T-helper 2 cell treated with Interferon-gamma antibody and Interleukin-4, amounts not matched to agents 5 μg/mL and 100 μg/mL, for 36 hours (primary cell): ENCODE measurements around the gene R3HDM4.
"Not testable (repeated sequence)": the region's sequence is repeated elsewhere in the genome, so short reads cannot be mapped to it uniquely, and the experiment has no call there.

Experiments
- DNase-seq: peaks from one replicate; pipeline ENCODE4 v3.0.0; 2021; ENCODE audit warnings: low spot score
- H3K27ac Mint-ChIP-seq: one replicate; pipeline ENCODE4 v1.8.0; 2021; ENCODE audit warnings: mild to moderate bottlenecking, mixed read lengths
- H3K27me3 Mint-ChIP-seq: one replicate; pipeline ENCODE4 v1.8.0; 2021; ENCODE audit warnings: low read depth, mixed read lengths
- H3K36me3 Mint-ChIP-seq: one replicate; pipeline ENCODE4 v1.8.0; 2021; ENCODE audit warnings: low read depth, mixed read lengths
- H3K4me1 Mint-ChIP-seq: one replicate; pipeline ENCODE4 v1.8.0; 2021; ENCODE audit warnings: low read depth, mixed read lengths
- H3K4me3 Mint-ChIP-seq: one replicate; pipeline ENCODE4 v1.8.0; 2022; ENCODE audit warnings: mild to moderate bottlenecking, moderate library complexity, mixed read lengths
- H3K9me3 Mint-ChIP-seq: one replicate; pipeline ENCODE4 v1.8.0; 2021; ENCODE audit warnings: mixed read lengths

Gene R3HDM4

GRCh38 chr19:901216-902092 lies 11.6 kb downstream of the R3HDM4 start:
- peaks cover 14% of the 10 kb centered on the region for H3K36me3 Mint-ChIP-seq

GRCh38 chr19:900302-901111 lies 12.5 kb downstream of the R3HDM4 start:
- H3K4me3 Mint-ChIP-seq = no peak overlapping the region
- peaks cover 2% of the 10 kb centered on the region for H3K4me1 Mint-ChIP-seq
- H3K36me3 Mint-ChIP-seq = peaks cover 17% of the 10 kb centered on the region
- no peaks in the 10 kb centered on the region for H3K27me3 Mint-ChIP-seq
- H3K9me3 Mint-ChIP-seq = no peaks in the 10 kb centered on the region
- no peak for DNase-seq
- peak overlapping the region; percentile 41 for H3K27ac Mint-ChIP-seq

More at GRCh38 chr19:901216-902092, 11.6 kb downstream of the R3HDM4 start:
- H3K9me3 Mint-ChIP-seq = no peaks in the 10 kb centered on the region
- H3K4me3 Mint-ChIP-seq = no peak overlapping the region
- H3K4me1 Mint-ChIP-seq = peaks cover 4% of the 10 kb centered on the region
- no peaks in the 10 kb centered on the region for H3K27me3 Mint-ChIP-seq
- no peak overlapping the region for H3K27ac Mint-ChIP-seq
- no peak for DNase-seq

- peaks cover 2% of the 10 kb centered on the region for H3K4me1 Mint-ChIP-seq
- H3K27me3 Mint-ChIP-seq = no peaks in the 10 kb centered on the region
- H3K36me3 Mint-ChIP-seq = peaks cover 17% of the 10 kb centered on the region
- no peaks in the 10 kb centered on the region for H3K9me3 Mint-ChIP-seq
- DNase-seq = no peak
- H3K4me3 Mint-ChIP-seq = no peak overlapping the region
- H3K27ac Mint-ChIP-seq = peak overlapping the region; percentile 41
These were observed 13.0 kb downstream of the R3HDM4 start for GRCh38 chr19:900043-900301.

- Mint-ChIP-seq H3K4me3 (no peak overlapping the region), H3K27ac (no peak overlapping the region), H3K36me3 (peaks cover 17% of the 10 kb centered on the region), H3K4me1 (peaks cover 2% of the 10 kb centered on the region), H3K27me3 (no peaks in the 10 kb centered on the region), H3K9me3 (no peaks in the 10 kb centered on the region)
- DNase-seq = no peak
These were observed 13.5 kb downstream of the R3HDM4 start for GRCh38 chr19:899336-900042.

- no peak overlapping the region for H3K4me3 Mint-ChIP-seq
- H3K27ac Mint-ChIP-seq = no peak overlapping the region
- H3K36me3 Mint-ChIP-seq = peaks cover 17% of the 10 kb centered on the region
- H3K9me3 Mint-ChIP-seq = no peaks in the 10 kb centered on the region
- peaks cover 2% of the 10 kb centered on the region for H3K4me1 Mint-ChIP-seq
- no peaks in the 10 kb centered on the region for H3K27me3 Mint-ChIP-seq
- no peak for DNase-seq
These were observed 14.4 kb downstream of the R3HDM4 start for GRCh38 chr19:898663-899062.

- Mint-ChIP-seq H3K4me1 (peaks cover 8% of the 10 kb centered on the region), H3K27me3 (peaks cover 3% of the 10 kb centered on the region), H3K4me3 (no peak overlapping the region), H3K9me3 (no peaks in the 10 kb centered on the region), H3K27ac (no peak overlapping the region), H3K36me3 (peaks cover 21% of the 10 kb centered on the region)
- DNase-seq = no peak
These were observed 15.5 kb downstream of the R3HDM4 start for GRCh38 chr19:897442-898039.

- H3K27ac Mint-ChIP-seq = no peak overlapping the region
- H3K4me1 Mint-ChIP-seq = peaks cover 8% of the 10 kb centered on the region
- no peak overlapping the region for H3K4me3 Mint-ChIP-seq
- DNase-seq = no peak
- peaks cover 3% of the 10 kb centered on the region for H3K27me3 Mint-ChIP-seq
- H3K9me3 Mint-ChIP-seq = no peaks in the 10 kb centered on the region
- peaks cover 21% of the 10 kb centered on the region for H3K36me3 Mint-ChIP-seq
These were observed 16.0 kb downstream of the R3HDM4 start for GRCh38 chr19:896999-897398.

GRCh38 chr19:896434-896833 lies 16.6 kb downstream of the R3HDM4 start:
- peaks cover 3% of the 10 kb centered on the region for H3K27me3 Mint-ChIP-seq
- peaks cover 8% of the 10 kb centered on the region for H3K4me1 Mint-ChIP-seq
- H3K27ac Mint-ChIP-seq = no peak overlapping the region
- H3K9me3 Mint-ChIP-seq = no peaks in the 10 kb centered on the region
- no peak for DNase-seq
- H3K36me3 Mint-ChIP-seq = peaks cover 21% of the 10 kb centered on the region
- H3K4me3 Mint-ChIP-seq = no peak overlapping the region

- Mint-ChIP-seq H3K27me3 (peaks cover 3% of the 10 kb centered on the region), H3K4me1 (peaks cover 12% of the 10 kb centered on the region), H3K4me3 (peak within 1 kb of the TSS; percentile 90), H3K36me3 (peaks cover 26% of the 10 kb centered on the region), H3K27ac (peak within 1 kb of the TSS; percentile 99), H3K9me3 (no peaks in the 10 kb centered on the region)
- DNase-seq = peak; percentile 88
These were observed 19.9 kb downstream of the R3HDM4 start, which contains the start of the genes MED16 and RNU6-9 for GRCh38 chr19:892894-893689. Gene MED16 (minus strand): TSS chr19:893187. CDS start chr19:891131, 2,056 bp downstream. Gene RNU6-9 (plus strand): TSS chr19:893484.

GRCh38 chr19:892243-892893 lies 20.7 kb downstream of the R3HDM4 start:
- no peaks in the 10 kb centered on the region for H3K9me3 Mint-ChIP-seq
- H3K27me3 Mint-ChIP-seq = peaks cover 3% of the 10 kb centered on the region
- peak overlapping the region; percentile 84 for H3K27ac Mint-ChIP-seq
- H3K4me3 Mint-ChIP-seq = peak overlapping the region; percentile 88
- DNase-seq = no peak
- peaks cover 25% of the 10 kb centered on the region for H3K36me3 Mint-ChIP-seq
- peaks cover 12% of the 10 kb centered on the region for H3K4me1 Mint-ChIP-seq

GRCh38 chr19:891421-892200 lies 21.4 kb downstream of the R3HDM4 start:
- peak overlapping the region; percentile 84 for H3K27ac Mint-ChIP-seq
- H3K36me3 Mint-ChIP-seq = peaks cover 19% of the 10 kb centered on the region
- not testable (repeated sequence) for H3K27me3 Mint-ChIP-seq, H3K9me3 Mint-ChIP-seq, DNase-seq
- H3K4me1 Mint-ChIP-seq = peaks cover 12% of the 10 kb centered on the region
- peak overlapping the region; percentile 88 for H3K4me3 Mint-ChIP-seq

- H3K27me3 Mint-ChIP-seq = peaks cover 3% of the 10 kb centered on the region
- H3K4me3 Mint-ChIP-seq = peak overlapping the region; percentile 72
- no peak for DNase-seq
- H3K4me1 Mint-ChIP-seq = peaks cover 12% of the 10 kb centered on the region
- peaks cover 14% of the 10 kb centered on the region for H3K36me3 Mint-ChIP-seq
- no peaks in the 10 kb centered on the region for H3K9me3 Mint-ChIP-seq
- peak overlapping the region; percentile 74 for H3K27ac Mint-ChIP-seq
These were observed 22.2 kb downstream of the R3HDM4 start for GRCh38 chr19:890831-891230.
